Putamen (tissue), 1 donor: ENCODE measurements around the gene TAF9.
A peak's percentile ranks its signal among the peaks of the same experiment; 100 is the strongest.
"Not testable (repeated sequence)": the region's sequence is repeated elsewhere in the genome, so short reads cannot be mapped to it uniquely, and the experiment has no call there.

Experiments used
- DNase-seq: peaks from one replicate; pipeline ENCODE4 v3.0.0-alpha.2; 2016; ENCODE audit warnings: low spot score

Gene TAF9

GRCh38 chr5:69335341-69335935, 33.9 kb downstream of the TAF9 start:
- DNase-seq, result no peak

GRCh38 chr5:69334793-69335268, 34.5 kb downstream of the TAF9 start:
- DNase-seq, result peak; percentile 73

GRCh38 chr5:69333668-69334315, 35.5 kb downstream of the TAF9 start:
- DNase-seq, result not testable (repeated sequence)

GRCh38 chr5:69331528-69332445, 37.5 kb downstream of the TAF9 start:
- DNase-seq, result no peak

GRCh38 chr5:69329905-69330489, 39.3 kb downstream of the TAF9 start:
- no peak for DNase-seq

GRCh38 chr5:69326365-69326764, 43.0 kb downstream of the TAF9 start:
- no peak for DNase-seq

- no peak for DNase-seq
Observed at GRCh38 chr5:69317391-69317790, 51.9 kb downstream of the TAF9 start.

GRCh38 chr5:69315972-69316371, 53.3 kb downstream of the TAF9 start:
- DNase-seq, result no peak
